SJSA1 (cell line): ENCODE results near the gene SCART1. TPM values are rescaled to one million over a fixed set of nuclear protein-coding genes. Genes with fewer than 3 reads are reported as not detected.

ENCODE experiments used
- total RNA-seq: library from RNA; depleted of rRNA; stranded (reverse); fragments of >200 nt; shearing (Covaris generic); gene quantifications from 2 replicates; pipeline ENCODE4 v1.2.3, GENCODE V29; 2014; rRNA removed

SCART1 gene
- total RNA-seq, 1 experiment from 2014 or later = 0.18 TPM

Other genes starting within 250 kb of the SCART1 start
- not detected in 2 replicates for gene UTF1, start 223.7 kb upstream of the SCART1 start, total RNA-seq
- gene VENTX, start 216.1 kb upstream of the SCART1 start, total RNA-seq = not detected in 2 replicates
- 0.03 TPM in 1 of 2 replicates, not detected in the other for gene ADAM8, start 177.1 kb upstream of the SCART1 start, total RNA-seq
- gene TUBGCP2, start 145.1 kb upstream of the SCART1 start, total RNA-seq = 49.7 and 74.3 TPM in 2 replicates
- gene ZNF511, start 145.0 kb upstream of the SCART1 start, total RNA-seq = 22.7 and 37.9 TPM in 2 replicates
- not detected in 2 replicates for gene CALY, start 117.0 kb upstream of the SCART1 start, total RNA-seq
- not detected in 2 replicates for gene PRAP1, start 106.6 kb upstream of the SCART1 start, total RNA-seq
- gene FUOM, start 95.9 kb upstream of the SCART1 start, total RNA-seq = 2.5 and 6.2 TPM in 2 replicates
- 106 and 145 TPM in 2 replicates for gene ECHS1, start 80.6 kb upstream of the SCART1 start, total RNA-seq
- 8.7 and 9.9 TPM in 2 replicates for gene PAOX, start 74.7 kb upstream of the SCART1 start, total RNA-seq
- gene MTG1, start 59.8 kb upstream of the SCART1 start, total RNA-seq = 36.8 and 50.5 TPM in 2 replicates
- gene SPRN, start 29.3 kb upstream of the SCART1 start, total RNA-seq = not detected in 2 replicates
- gene CYP2E1, start 73.4 kb downstream of the SCART1 start, total RNA-seq = 0.37 TPM in 1 of 2 replicates, not detected in the other
- gene SYCE1, start 111.6 kb downstream of the SCART1 start, total RNA-seq = not detected in 2 replicates
- not detected in 2 replicates for gene FRG2B, start 172.8 kb downstream of the SCART1 start, total RNA-seq